Activated CD4-positive, alpha-beta T cell treated with anti-CD3 and anti-CD28 coated beads, Interleukin-2, amount 10 ng/mL, durations not matched to agents 24 days and 14 days (primary cell): ENCODE results near the gene OR51V1. TPM values are rescaled to one million over a fixed set of nuclear protein-coding genes. Genes with fewer than 3 reads are reported as not detected.

Experiments
- DNase-seq: peaks from one replicate; pipeline ENCODE4 v3.0.0; 2022
- H3K27ac Mint-ChIP-seq: one replicate; pipeline ENCODE4 v1.8.0; 2022; ENCODE audit warnings: mild to moderate bottlenecking, mixed read lengths
- H3K27me3 Mint-ChIP-seq: one replicate; pipeline ENCODE4 v1.8.0; 2022; ENCODE audit warnings: mixed read lengths
- H3K36me3 Mint-ChIP-seq: one replicate; pipeline ENCODE4 v1.8.0; 2022; ENCODE audit warnings: low read depth, mild to moderate bottlenecking, mixed read lengths
- H3K4me1 Mint-ChIP-seq: one replicate; pipeline ENCODE4 v1.8.0; 2021; ENCODE audit warnings: mixed read lengths
- H3K4me3 Mint-ChIP-seq: one replicate; pipeline ENCODE4 v1.8.0; 2022; ENCODE audit warnings: mild to moderate bottlenecking, moderate library complexity, mixed read lengths
- H3K9me3 Mint-ChIP-seq: one replicate; pipeline ENCODE4 v1.8.0; 2021; ENCODE audit warnings: mixed read lengths
- intact Hi-C: fragments of 100-400 bp; cut with micrococcal nuclease; formaldehyde crosslinking; loops from one replicate; pipeline ENCODE4 v1.15.1; 2023
- total RNA-seq: library from RNA; stranded (reverse); gene quantifications from 2 replicates; pipeline ENCODE4 v1.2.3, GENCODE V29; 2022

The OR51V1 gene
- total RNA-seq, 1 donor from 2014 or later, result not detected

DNA sequence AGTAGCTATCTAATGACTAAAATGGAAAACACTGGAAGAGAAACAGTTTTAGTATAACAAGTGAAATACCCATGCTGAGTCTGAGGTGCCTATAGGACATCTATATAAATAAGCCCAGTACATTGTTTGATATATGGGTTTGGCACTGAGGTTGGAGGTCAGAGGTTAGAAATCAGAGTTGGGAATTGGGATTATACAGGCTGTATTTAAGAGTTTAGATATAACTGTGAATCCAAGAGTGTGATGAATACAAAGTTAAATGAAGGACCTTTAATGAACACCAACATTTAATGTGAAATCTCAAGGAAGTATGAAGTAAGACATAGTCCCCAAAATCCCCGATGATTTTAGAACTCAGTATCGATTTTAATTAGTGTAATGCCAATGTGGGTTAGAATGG, 36.9 kb upstream of the OR51V1 start:
- Mint-ChIP-seq H3K27ac (no peak overlapping the region), H3K9me3 (no peaks in the 10 kb centered on the region), H3K4me3 (no peak overlapping the region), H3K4me1 (peaks cover 6% of the 10 kb centered on the region), H3K27me3 (peaks cover 9% of the 10 kb centered on the region), H3K36me3 (no peaks in the 10 kb centered on the region)
- no peak for DNase-seq
- intact Hi-C loops, result no loop called here

DNA sequence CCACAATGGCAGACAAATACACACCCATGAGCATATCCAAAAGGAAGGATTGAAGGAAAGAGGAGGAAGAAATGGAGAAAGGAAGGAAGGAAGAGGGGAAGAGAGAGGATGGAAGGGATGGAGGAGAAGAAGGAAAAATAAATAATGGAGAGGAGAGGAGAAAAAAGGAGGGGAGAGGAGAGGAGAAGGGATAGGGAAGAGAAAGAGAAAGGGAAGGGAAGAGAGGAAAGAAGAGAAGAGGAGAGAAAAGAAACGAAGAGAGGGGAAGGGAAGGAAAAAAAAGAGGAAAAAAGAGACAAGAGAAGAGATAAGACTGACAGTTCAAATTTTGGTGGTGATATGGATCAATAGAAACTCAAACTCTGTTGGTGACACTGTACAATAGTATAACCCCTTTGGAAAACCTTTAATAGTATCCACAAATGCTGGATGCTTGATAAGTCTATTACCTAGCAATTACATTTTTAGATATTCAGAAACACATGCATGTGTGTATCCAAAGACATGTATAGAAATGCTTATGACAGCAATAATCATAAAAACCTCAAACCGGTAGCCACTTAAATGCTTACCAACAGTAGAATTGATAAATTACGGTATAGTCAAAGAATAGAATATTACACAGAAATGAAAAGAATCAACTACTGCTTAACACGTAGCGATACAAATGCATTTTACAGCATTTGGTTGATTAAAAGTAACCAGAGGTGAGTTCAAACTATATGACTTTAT, 35.0 kb upstream of the OR51V1 start:
- peaks cover 9% of the 10 kb centered on the region for H3K27me3 Mint-ChIP-seq
- no peak overlapping the region for H3K27ac Mint-ChIP-seq
- H3K9me3 Mint-ChIP-seq, result no peaks in the 10 kb centered on the region
- intact Hi-C loops, result no loop called here
- H3K4me1 Mint-ChIP-seq, result peaks cover 6% of the 10 kb centered on the region
- H3K4me3 Mint-ChIP-seq, result no peak overlapping the region
- DNase-seq, result no peak
- no peaks in the 10 kb centered on the region for H3K36me3 Mint-ChIP-seq

DNA sequence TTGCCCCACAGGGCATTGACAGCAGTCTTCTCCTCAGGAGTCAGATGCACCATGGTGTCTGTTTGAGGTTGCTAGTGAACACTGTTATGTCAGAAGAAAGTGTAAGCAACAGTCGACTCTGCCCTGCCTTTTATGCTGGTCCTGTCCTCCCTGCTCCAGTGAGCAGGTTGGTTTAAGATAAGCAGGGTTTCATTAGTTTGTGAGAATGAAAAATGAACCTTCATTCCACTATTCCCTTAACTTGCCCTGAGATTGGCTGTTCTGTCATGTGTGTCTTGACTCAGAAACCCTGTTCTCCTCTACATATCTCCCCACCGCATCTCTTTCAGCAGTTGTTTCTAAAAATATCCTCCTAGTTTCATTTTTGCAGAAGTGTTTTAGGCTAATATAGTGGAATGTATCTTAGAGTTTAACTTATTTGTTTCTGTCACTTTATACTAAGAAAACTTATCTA, 33.9 kb upstream of the OR51V1 start, which contains the start of gene HBD:
Gene HBD, minus strand, starts transcription at position 103 of the 454 bp plus-strand sequence. Its CDS starts 50 bp downstream, at position 53.
- Mint-ChIP-seq H3K4me3 (no peak within 1 kb of the TSS), H3K4me1 (peaks cover 6% of the 10 kb centered on the region)

DNA sequence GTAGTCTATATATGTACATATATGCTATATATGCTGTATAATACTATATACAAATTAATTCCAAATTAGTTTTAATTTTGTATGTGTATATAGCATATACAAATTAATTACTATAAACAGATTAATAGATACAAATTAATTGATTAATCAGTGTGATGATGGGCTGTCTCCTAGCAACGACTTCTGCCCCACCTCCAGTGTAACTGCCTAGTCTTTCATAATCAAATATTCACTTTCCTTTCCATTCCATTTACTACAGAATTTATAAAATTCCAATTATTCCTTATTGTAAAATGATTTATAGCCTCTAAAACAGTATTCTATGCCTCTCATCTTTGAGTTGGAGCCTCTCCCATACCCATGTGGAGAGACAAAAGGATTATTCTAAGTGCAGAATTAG, 32.8 kb upstream of the OR51V1 start:
- Mint-ChIP-seq H3K4me3 (no peak overlapping the region), H3K27ac (no peak overlapping the region), H3K36me3 (no peaks in the 10 kb centered on the region), H3K27me3 (peaks cover 7% of the 10 kb centered on the region), H3K4me1 (peaks cover 6% of the 10 kb centered on the region), H3K9me3 (no peaks in the 10 kb centered on the region)
- no peak for DNase-seq
- intact Hi-C loops, result no loop called here

More for the DNA sequence above, 33.9 kb upstream of the OR51V1 start, which contains the start of gene HBD:
- Mint-ChIP-seq H3K36me3 (no peaks in the 10 kb centered on the region), H3K9me3 (no peaks in the 10 kb centered on the region), H3K27me3 (peaks cover 9% of the 10 kb centered on the region), H3K27ac (no peak within 1 kb of the TSS)
- DNase-seq, result no peak
- intact Hi-C loops, result no loop called here

DNA sequence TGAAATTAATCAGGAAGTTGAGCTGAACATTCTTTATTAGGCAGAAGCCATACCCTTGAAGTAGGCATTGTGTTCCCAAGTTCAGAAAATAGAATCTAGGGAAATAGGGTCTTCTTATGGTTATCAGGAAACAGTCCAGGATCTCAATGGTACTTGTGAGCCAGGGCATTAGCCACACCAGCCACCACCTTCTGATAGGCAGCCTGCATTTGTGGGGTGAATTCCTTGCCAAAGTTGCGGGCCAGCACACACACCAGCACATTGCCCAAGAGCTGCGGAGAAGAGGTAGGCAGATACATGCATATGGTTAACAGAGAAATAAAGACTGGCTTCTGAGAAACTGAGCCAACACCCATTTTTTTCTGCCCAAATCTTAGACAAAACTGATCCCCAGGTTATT, 32.3 kb upstream of the OR51V1 start:
- peaks cover 7% of the 10 kb centered on the region for H3K27me3 Mint-ChIP-seq
- intact Hi-C loops, result no loop called here
- peaks cover 6% of the 10 kb centered on the region for H3K4me1 Mint-ChIP-seq
- H3K4me3 Mint-ChIP-seq, result no peak overlapping the region
- H3K9me3 Mint-ChIP-seq, result no peaks in the 10 kb centered on the region
- no peak for DNase-seq
- no peak overlapping the region for H3K27ac Mint-ChIP-seq
- no peaks in the 10 kb centered on the region for H3K36me3 Mint-ChIP-seq

DNA sequence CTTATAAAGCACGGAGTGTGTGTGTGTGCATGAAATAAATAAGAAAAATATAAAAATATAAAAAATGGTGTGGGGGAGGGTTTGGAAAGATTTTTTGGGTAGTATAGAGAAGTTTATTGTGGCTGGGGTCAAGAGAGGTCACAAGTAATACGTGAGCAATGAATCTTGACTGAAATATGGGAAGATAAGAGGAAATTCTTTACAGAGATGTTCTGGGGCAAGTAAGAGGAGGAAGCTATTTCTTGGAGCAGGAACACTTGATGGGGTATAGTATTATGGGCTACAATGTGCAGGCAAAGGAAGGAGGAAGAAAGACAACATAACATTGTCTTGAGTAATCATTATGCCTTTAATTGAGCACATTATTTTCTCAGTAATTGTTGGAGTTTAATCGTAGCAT, 31.7 kb upstream of the OR51V1 start:
- H3K9me3 Mint-ChIP-seq, result no peaks in the 10 kb centered on the region
- peaks cover 6% of the 10 kb centered on the region for H3K4me1 Mint-ChIP-seq
- H3K27ac Mint-ChIP-seq, result no peak overlapping the region

DNA sequence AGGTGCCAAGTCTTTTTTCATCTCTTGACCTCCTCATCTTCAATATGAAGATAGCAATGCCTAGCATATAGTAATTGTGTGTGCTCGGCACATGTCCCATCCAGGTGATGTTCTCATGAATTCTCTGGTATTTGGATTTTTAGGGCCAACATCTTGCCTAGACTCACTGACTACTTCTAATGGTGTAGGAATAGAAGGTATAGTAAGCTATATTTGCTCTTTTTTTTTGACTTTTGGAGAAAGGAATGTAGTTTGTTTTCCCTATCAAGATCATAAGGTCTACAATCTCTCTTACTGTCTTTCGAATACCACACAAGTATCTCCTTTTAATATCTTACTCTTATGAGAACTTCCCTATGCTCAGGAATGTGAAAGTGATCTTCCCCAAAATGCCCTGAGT, 30.6 kb upstream of the OR51V1 start:
- H3K9me3 Mint-ChIP-seq, result no peaks in the 10 kb centered on the region
- intact Hi-C loops, result no loop called here
- peaks cover 6% of the 10 kb centered on the region for H3K4me1 Mint-ChIP-seq
- H3K27me3 Mint-ChIP-seq, result peaks cover 5% of the 10 kb centered on the region
- H3K4me3 Mint-ChIP-seq, result no peak overlapping the region
- no peak overlapping the region for H3K27ac Mint-ChIP-seq
- DNase-seq, result no peak
- H3K36me3 Mint-ChIP-seq, result no peaks in the 10 kb centered on the region

More for the DNA sequence above, 31.7 kb upstream of the OR51V1 start:
- Mint-ChIP-seq H3K4me3 (no peak overlapping the region), H3K36me3 (no peaks in the 10 kb centered on the region), H3K27me3 (peaks cover 5% of the 10 kb centered on the region)
- intact Hi-C loops, result no loop called here
- no peak for DNase-seq

DNA sequence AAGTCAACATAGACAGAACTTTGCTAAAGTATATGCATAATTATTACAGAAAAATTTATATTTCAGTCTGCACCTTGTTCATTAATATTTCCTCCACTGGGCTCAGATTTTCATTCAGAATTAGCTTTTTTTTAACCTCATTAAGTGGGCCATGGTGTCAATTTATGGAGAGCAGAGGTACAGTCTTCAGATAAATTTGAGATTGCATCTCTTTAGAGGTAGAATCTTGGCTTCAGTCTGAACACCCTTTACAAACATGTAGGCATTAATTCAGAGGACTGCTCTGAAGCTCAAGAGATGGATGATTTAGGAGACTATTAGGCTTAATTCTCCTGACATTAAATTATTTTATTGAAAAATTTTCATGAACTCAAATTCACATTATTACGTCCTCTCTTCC, 29.8 kb upstream of the OR51V1 start:
- no peaks in the 10 kb centered on the region for H3K9me3 Mint-ChIP-seq
- H3K36me3 Mint-ChIP-seq, result no peaks in the 10 kb centered on the region
- no peak overlapping the region for H3K4me3 Mint-ChIP-seq
- no peak for DNase-seq
- intact Hi-C loops, result no loop called here
- peaks cover 2% of the 10 kb centered on the region for H3K27me3 Mint-ChIP-seq
- H3K4me1 Mint-ChIP-seq, result peaks cover 6% of the 10 kb centered on the region
- H3K27ac Mint-ChIP-seq, result no peak overlapping the region

DNA sequence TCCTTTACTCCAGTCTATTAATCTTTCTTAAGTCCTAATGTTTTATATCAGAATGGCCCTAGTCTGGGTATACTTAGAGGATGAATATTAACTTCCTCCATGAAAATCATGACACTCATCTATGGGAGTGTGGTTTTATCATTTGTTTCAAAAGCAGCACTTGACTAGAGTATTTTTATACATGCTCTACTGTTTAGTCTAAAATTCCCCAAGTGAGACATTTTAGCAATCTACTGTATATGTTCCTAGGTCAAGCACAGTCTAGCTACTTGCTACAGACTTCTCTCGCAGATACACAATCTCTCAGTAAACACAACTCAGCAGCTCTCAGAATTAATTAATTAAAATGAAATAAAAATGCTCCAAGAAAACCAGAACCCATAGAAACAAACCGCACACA, 29.3 kb upstream of the OR51V1 start:
- intact Hi-C loops, result no loop called here
- DNase-seq, result no peak
- no peaks in the 10 kb centered on the region for H3K9me3 Mint-ChIP-seq
- no peaks in the 10 kb centered on the region for H3K27me3 Mint-ChIP-seq
- H3K27ac Mint-ChIP-seq, result no peak overlapping the region
- no peaks in the 10 kb centered on the region for H3K36me3 Mint-ChIP-seq
- H3K4me3 Mint-ChIP-seq, result no peak overlapping the region
- peaks cover 6% of the 10 kb centered on the region for H3K4me1 Mint-ChIP-seq

DNA sequence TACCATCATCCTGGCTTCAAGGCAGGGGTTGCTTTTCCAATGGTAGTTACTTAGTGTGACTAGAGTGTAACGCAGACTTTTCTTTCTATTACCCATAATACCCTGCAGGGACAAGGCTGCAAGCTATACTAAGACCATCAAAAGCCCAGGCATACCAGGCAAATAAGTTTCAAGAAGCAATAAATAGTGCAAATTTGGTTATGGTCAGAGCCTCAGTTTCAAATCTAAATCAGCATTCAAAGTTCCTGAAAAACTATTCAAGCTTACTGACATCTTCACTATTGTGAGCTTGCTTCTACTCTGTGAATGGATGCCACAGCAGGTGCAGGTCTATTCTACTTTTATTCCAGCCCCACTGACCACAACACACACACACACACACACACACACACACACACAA, 28.9 kb upstream of the OR51V1 start:
- Mint-ChIP-seq H3K4me1 (peaks cover 3% of the 10 kb centered on the region), H3K36me3 (no peaks in the 10 kb centered on the region), H3K27ac (no peak overlapping the region), H3K4me3 (no peak overlapping the region), H3K9me3 (no peaks in the 10 kb centered on the region), H3K27me3 (no peaks in the 10 kb centered on the region)
- no peak for DNase-seq
- intact Hi-C loops, result no loop called here

DNA sequence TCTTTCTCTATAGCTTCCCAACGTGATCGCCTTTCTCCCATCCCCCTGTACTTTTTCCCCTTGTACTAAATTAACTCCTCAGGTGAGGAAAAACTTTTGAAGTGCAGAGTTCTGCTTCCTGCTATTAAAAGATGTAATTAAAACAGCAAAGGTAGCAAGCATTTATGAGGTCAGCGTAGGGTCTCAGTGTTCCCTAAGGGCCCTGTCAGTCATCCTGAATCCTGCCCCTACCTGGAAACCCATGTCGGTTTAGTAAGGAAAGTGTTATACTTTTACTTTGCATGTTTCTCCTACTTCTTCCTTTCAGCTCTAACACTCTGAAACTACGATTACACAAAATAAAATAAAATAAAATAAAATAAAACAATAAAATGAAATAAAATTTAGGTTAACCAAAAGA, 27.6 kb upstream of the OR51V1 start:
- intact Hi-C loops, result no loop called here
- H3K4me3 Mint-ChIP-seq, result no peak overlapping the region
- no peaks in the 10 kb centered on the region for H3K9me3 Mint-ChIP-seq
- no peak overlapping the region for H3K27ac Mint-ChIP-seq
- no peaks in the 10 kb centered on the region for H3K4me1 Mint-ChIP-seq
- H3K36me3 Mint-ChIP-seq, result no peaks in the 10 kb centered on the region
- no peak for DNase-seq
- H3K27me3 Mint-ChIP-seq, result no peaks in the 10 kb centered on the region

DNA sequence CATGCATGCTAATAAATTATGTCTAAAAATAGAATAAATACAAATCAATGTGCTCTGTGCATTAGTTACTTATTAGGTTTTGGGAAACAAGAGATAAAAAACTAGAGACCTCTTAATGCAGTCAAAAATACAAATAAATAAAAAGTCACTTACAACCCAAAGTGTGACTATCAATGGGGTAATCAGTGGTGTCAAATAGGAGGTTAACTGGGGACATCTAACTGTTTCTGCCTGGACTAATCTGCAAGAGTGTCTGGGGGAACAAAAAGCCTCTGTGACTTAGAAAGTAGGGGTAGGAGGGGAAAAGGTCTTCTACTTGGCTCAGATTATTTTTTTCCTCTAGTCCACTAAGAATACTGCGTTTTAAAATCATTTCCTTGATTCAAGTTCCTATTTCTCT, 27.2 kb upstream of the OR51V1 start:
- intact Hi-C loops, result no loop called here
- no peaks in the 10 kb centered on the region for H3K36me3 Mint-ChIP-seq
- H3K4me1 Mint-ChIP-seq, result no peaks in the 10 kb centered on the region
- no peaks in the 10 kb centered on the region for H3K27me3 Mint-ChIP-seq
- no peaks in the 10 kb centered on the region for H3K9me3 Mint-ChIP-seq
- no peak for DNase-seq
- H3K27ac Mint-ChIP-seq, result no peak overlapping the region
- H3K4me3 Mint-ChIP-seq, result no peak overlapping the region

DNA sequence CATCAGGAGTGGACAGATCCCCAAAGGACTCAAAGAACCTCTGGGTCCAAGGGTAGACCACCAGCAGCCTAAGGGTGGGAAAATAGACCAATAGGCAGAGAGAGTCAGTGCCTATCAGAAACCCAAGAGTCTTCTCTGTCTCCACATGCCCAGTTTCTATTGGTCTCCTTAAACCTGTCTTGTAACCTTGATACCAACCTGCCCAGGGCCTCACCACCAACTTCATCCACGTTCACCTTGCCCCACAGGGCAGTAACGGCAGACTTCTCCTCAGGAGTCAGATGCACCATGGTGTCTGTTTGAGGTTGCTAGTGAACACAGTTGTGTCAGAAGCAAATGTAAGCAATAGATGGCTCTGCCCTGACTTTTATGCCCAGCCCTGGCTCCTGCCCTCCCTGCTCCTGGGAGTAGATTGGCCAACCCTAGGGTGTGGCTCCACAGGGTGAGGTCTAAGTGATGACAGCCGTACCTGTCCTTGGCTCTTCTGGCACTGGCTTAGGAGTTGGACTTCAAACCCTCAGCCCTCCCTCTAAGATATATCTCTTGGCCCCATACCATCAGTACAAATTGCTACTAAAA, 26.3 kb upstream of the OR51V1 start, which contains the start of gene HBB:
Gene HBB, minus strand, starts transcription at position 340 of the 579 bp plus-strand sequence. Its CDS starts 50 bp downstream, at position 290.
- no peak within 1 kb of the TSS for H3K4me3 Mint-ChIP-seq
- no peaks in the 10 kb centered on the region for H3K9me3 Mint-ChIP-seq
- H3K27ac Mint-ChIP-seq, result no peak within 1 kb of the TSS
- DNase-seq, result no peak
- H3K4me1 Mint-ChIP-seq, result no peaks in the 10 kb centered on the region
- no peaks in the 10 kb centered on the region for H3K27me3 Mint-ChIP-seq
- no peaks in the 10 kb centered on the region for H3K36me3 Mint-ChIP-seq
- intact Hi-C loops, result no loop called here

DNA sequence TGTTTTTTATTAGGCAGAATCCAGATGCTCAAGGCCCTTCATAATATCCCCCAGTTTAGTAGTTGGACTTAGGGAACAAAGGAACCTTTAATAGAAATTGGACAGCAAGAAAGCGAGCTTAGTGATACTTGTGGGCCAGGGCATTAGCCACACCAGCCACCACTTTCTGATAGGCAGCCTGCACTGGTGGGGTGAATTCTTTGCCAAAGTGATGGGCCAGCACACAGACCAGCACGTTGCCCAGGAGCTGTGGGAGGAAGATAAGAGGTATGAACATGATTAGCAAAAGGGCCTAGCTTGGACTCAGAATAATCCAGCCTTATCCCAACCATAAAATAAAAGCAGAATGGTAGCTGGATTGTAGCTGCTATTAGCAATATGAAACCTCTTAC, 25.0 kb upstream of the OR51V1 start:
- no peak for DNase-seq
- Mint-ChIP-seq H3K36me3 (no peaks in the 10 kb centered on the region), H3K27me3 (no peaks in the 10 kb centered on the region), H3K9me3 (no peaks in the 10 kb centered on the region), H3K4me3 (no peak overlapping the region), H3K4me1 (no peaks in the 10 kb centered on the region), H3K27ac (no peak overlapping the region)
- intact Hi-C loops, result no loop called here
